HCT116 (cell line): ENCODE data around the gene GBF1.

Experiments
- CBX3 ChIP-seq: IDR thresholded peaks from 2 replicates; pipeline ENCODE4 v1.6.1; 2012; ENCODE audit warnings: low read depth
- CEBPB ChIP-seq: IDR thresholded peaks from 2 replicates; pipeline ENCODE4 v1.6.1; 2012; ENCODE audit warnings: low read depth
- CTCF ChIP-seq, 3 experiments: fragments of 200-600 bp in 1 of 3; sonication (generic) in 1 of 3; IDR thresholded peaks in 2 of 3; conservative IDR thresholded peaks in 1 of 3; 2 replicates each; pipeline ENCODE4 v1.5.1; 2012 to 2017; ENCODE audit warnings: low read depth in 2 of 3, low read length in 2 of 3, antibody characterized with exemption in 1 of 3, borderline replicate concordance in 1 of 3, control low read depth in 1 of 3, mild to moderate bottlenecking in 1 of 3, mixed read lengths in 1 of 3, mixed run types in 1 of 3, moderate library complexity in 1 of 3; ENCODE audit not compliant: insufficient read depth in 1 of 3
- EGR1 ChIP-seq: IDR thresholded peaks from 2 replicates; pipeline ENCODE4 v1.6.1; 2012; ENCODE audit warnings: low read depth
- EZH2 ChIP-seq: fragments of 200-600 bp; sonication (generic); IDR thresholded peaks from 2 replicates; pipeline ENCODE4 v1.6.1; 2017; ENCODE audit warnings: antibody characterized with exemption, mixed run types
- MAX ChIP-seq: IDR thresholded peaks from 2 replicates; pipeline ENCODE4 v1.6.1; 2012
- POLR2A ChIP-seq: IDR thresholded peaks from 2 replicates; pipeline ENCODE4 v1.7.0; 2011; ENCODE audit warnings: borderline replicate concordance; ENCODE audit not compliant: insufficient read depth, insufficient read length; ENCODE audit errors: extremely low read depth
- POLR2AphosphoS5 ChIP-seq: IDR thresholded peaks from 2 replicates; pipeline ENCODE4 v1.6.1; 2011; ENCODE audit warnings: mild to moderate bottlenecking, low read depth, low read length, moderate library complexity
- TCF7L2 ChIP-seq: IDR thresholded peaks from 2 replicates; pipeline ENCODE4 v1.7.0; 2011; ENCODE audit warnings: borderline replicate concordance, inconsistent platforms; ENCODE audit not compliant: insufficient read depth, insufficient read length; ENCODE audit errors: extremely low read depth
- YY1 ChIP-seq: IDR thresholded peaks from 2 replicates; pipeline ENCODE4 v1.6.1; 2011; ENCODE audit warnings: low read length, low read depth, moderate library complexity, mild to moderate bottlenecking; ENCODE audit not compliant: insufficient replicate concordance; ENCODE audit errors: extremely low read depth
- ZFX ChIP-seq: fragments of 450-650 bp; IDR thresholded peaks from 2 replicates; pipeline ENCODE4 v1.6.1; 2017

GRCh38 chr10:102416695-102417094, 171.4 kb downstream of the GBF1 start:
- TF ChIP-seq POLR2A: no peak
- TF ChIP-seq CTCF (IDR thresholded peaks at IDR 0.05 in 2 of 3, conservative IDR thresholded peaks at IDR 0.05 in 1 of 3; ENCODE audit: borderline replicate concordance in 1 of 3, insufficient read depth in 1 of 3, low read depth in 2 of 3, low read length in 2 of 3): no peak
- TF ChIP-seq ZFX: no peak
- no peak for TF ChIP-seq TCF7L2
- no peak for TF ChIP-seq EZH2
- TF ChIP-seq CEBPB: no peak
- TF ChIP-seq YY1: no peak
- no peak for TF ChIP-seq EGR1
- TF ChIP-seq MAX: no peak
- TF ChIP-seq POLR2AphosphoS5: no peak
- no peak for TF ChIP-seq CBX3
